Measurements from ENCODE around the gene EPS8L2. TPM values are rescaled to one million over a fixed set of nuclear protein-coding genes. Genes with fewer than 3 reads are reported as not detected.

EPS8L2 gene
- total and polyA plus RNA-seq, 10 of the 15 experiments (the other 5 are each of a cell fraction or from before 2014, with no cell fraction given) = 0.76 to 20.0 (median 9.7) TPM

DNA sequence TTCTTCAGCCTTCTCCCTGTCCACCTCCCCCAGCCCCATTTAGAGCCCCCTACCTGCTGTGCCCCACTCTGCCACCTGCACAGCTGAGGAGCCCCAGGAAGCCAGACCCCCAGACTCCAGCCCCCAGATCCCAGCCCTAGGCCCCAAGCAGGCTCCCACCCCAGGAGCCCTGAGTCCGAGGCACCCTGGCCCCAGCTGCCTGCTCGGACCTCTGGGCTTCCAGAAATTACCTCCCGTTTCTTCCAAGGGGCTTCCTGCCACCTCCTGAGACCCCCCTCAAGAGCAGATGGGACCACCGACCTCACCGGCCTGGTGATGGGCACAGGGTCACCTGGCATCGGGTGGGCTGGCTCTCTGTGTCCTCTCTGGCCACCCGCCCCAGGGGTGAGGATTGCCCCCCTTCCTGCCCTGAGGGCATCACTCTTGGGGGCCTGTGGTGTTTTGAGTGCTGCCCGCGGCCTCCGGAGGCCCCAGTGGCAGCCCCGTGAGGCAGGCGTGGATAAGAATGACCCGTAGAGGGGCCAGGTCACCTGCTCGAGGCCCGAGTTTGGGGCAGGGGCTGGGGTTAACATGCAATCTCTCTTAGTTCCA is 23.0 kb downstream of the EPS8L2 start:
- no peak for DNase-seq (ENCODE audit: low read depth, low spot score)
- H3K9ac ChIP-seq (ENCODE audit: control insufficient read depth, insufficient read depth, low read length) = no peak overlapping the region
- POLR2A ChIA-PET = no interaction called here
- TF ChIP-seq, protein P1, sequence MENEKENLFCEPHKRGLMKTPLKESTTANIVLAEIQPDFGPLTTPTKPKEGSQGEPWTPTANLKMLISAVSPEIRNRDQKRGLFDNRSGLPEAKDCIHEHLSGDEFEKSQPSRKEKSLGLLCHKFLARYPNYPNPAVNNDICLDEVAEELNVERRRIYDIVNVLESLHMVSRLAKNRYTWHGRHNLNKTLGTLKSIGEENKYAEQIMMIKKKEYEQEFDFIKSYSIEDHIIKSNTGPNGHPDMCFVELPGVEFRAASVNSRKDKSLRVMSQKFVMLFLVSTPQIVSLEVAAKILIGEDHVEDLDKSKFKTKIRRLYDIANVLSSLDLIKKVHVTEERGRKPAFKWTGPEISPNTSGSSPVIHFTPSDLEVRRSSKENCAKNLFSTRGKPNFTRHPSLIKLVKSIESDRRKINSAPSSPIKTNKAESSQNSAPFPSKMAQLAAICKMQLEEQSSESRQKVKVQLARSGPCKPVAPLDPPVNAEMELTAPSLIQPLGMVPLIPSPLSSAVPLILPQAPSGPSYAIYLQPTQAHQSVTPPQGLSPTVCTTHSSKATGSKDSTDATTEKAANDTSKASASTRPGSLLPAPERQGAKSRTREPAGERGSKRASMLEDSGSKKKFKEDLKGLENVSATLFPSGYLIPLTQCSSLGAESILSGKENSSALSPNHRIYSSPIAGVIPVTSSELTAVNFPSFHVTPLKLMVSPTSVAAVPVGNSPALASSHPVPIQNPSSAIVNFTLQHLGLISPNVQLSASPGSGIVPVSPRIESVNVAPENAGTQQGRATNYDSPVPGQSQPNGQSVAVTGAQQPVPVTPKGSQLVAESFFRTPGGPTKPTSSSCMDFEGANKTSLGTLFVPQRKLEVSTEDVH (IDR thresholded peaks at IDR 0.05; ENCODE audit: low read depth, partially characterized antibody) = no peak
- no peak for TF ChIP-seq ETV6 (conservative IDR thresholded peaks at IDR 0.05 in 1 of 2, IDR thresholded peaks at IDR 0.05 in 1 of 2; ENCODE audit: borderline replicate concordance in 1 of 2, low read depth in 1 of 2)
- TF ChIP-seq RCOR1 (conservative IDR thresholded peaks at IDR 0.05; ENCODE audit: low read depth, low read length) = no peak
- TF ChIP-seq, protein P2, sequence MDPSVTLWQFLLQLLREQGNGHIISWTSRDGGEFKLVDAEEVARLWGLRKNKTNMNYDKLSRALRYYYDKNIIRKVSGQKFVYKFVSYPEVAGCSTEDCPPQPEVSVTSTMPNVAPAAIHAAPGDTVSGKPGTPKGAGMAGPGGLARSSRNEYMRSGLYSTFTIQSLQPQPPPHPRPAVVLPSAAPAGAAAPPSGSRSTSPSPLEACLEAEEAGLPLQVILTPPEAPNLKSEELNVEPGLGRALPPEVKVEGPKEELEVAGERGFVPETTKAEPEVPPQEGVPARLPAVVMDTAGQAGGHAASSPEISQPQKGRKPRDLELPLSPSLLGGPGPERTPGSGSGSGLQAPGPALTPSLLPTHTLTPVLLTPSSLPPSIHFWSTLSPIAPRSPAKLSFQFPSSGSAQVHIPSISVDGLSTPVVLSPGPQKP (IDR thresholded peaks at IDR 0.05; ENCODE audit: low read depth, low read length) = no peak
- TF ChIP-seq PAX5 (IDR thresholded peaks at IDR 0.05; ENCODE audit: borderline replicate concordance, low read depth, low read length) = no peak
- no peak for TF ChIP-seq TCF7 (IDR thresholded peaks at IDR 0.05; ENCODE audit: borderline replicate concordance)
- TF ChIP-seq, protein P3, sequence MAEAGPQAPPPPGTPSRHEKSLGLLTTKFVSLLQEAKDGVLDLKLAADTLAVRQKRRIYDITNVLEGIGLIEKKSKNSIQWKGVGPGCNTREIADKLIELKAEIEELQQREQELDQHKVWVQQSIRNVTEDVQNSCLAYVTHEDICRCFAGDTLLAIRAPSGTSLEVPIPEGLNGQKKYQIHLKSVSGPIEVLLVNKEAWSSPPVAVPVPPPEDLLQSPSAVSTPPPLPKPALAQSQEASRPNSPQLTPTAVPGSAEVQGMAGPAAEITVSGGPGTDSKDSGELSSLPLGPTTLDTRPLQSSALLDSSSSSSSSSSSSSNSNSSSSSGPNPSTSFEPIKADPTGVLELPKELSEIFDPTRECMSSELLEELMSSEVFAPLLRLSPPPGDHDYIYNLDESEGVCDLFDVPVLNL (IDR thresholded peaks at IDR 0.05; ENCODE audit: low read depth, low read length) = no peak
- no peak for TF ChIP-seq HDGF (IDR thresholded peaks at IDR 0.05)
- TF ChIP-seq, protein P4, sequence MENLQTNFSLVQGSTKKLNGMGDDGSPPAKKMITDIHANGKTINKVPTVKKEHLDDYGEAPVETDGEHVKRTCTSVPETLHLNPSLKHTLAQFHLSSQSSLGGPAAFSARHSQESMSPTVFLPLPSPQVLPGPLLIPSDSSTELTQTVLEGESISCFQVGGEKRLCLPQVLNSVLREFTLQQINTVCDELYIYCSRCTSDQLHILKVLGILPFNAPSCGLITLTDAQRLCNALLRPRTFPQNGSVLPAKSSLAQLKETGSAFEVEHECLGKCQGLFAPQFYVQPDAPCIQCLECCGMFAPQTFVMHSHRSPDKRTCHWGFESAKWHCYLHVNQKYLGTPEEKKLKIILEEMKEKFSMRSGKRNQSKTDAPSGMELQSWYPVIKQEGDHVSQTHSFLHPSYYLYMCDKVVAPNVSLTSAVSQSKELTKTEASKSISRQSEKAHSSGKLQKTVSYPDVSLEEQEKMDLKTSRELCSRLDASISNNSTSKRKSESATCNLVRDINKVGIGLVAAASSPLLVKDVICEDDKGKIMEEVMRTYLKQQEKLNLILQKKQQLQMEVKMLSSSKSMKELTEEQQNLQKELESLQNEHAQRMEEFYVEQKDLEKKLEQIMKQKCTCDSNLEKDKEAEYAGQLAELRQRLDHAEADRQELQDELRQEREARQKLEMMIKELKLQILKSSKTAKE (IDR thresholded peaks at IDR 0.05; ENCODE audit: low read depth, poor library complexity, severe bottlenecking) = no peak
- TF ChIP-seq, protein P5, sequence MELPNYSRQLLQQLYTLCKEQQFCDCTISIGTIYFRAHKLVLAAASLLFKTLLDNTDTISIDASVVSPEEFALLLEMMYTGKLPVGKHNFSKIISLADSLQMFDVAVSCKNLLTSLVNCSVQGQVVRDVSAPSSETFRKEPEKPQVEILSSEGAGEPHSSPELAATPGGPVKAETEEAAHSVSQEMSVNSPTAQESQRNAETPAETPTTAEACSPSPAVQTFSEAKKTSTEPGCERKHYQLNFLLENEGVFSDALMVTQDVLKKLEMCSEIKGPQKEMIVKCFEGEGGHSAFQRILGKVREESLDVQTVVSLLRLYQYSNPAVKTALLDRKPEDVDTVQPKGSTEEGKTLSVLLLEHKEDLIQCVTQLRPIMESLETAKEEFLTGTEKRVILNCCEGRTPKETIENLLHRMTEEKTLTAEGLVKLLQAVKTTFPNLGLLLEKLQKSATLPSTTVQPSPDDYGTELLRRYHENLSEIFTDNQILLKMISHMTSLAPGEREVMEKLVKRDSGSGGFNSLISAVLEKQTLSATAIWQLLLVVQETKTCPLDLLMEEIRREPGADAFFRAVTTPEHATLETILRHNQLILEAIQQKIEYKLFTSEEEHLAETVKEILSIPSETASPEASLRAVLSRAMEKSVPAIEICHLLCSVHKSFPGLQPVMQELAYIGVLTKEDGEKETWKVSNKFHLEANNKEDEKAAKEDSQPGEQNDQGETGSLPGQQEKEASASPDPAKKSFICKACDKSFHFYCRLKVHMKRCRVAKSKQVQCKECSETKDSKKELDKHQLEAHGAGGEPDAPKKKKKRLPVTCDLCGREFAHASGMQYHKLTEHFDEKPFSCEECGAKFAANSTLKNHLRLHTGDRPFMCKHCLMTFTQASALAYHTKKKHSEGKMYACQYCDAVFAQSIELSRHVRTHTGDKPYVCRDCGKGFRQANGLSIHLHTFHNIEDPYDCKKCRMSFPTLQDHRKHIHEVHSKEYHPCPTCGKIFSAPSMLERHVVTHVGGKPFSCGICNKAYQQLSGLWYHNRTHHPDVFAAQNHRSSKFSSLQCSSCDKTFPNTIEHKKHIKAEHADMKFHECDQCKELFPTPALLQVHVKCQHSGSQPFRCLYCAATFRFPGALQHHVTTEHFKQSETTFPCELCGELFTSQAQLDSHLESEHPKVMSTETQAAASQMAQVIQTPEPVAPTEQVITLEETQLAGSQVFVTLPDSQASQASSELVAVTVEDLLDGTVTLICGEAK (IDR thresholded peaks at IDR 0.05; ENCODE audit: borderline replicate concordance) = no peak

More for the DNA sequence above, 23.0 kb downstream of the EPS8L2 start:
- Histone ChIP-seq H3K27me3 (replicated peaks in 1 of 2; ENCODE audit: control insufficient read depth in 2 of 2, insufficient read depth in 2 of 2, low read length in 1 of 2) (no peaks in the 10 kb centered on the region), H3K4me1 (ENCODE audit: control insufficient read depth, insufficient read depth, low read length) (peaks cover 6% of the 10 kb centered on the region), H4K20me1 (ENCODE audit: control insufficient read depth, insufficient read depth) (no peaks in the 10 kb centered on the region; the same call in 1 of the 2 replicates), H3K27ac (ENCODE audit: control insufficient read depth, insufficient read depth) (no peak overlapping the region), H3K9me3 (replicated peaks; ENCODE audit: control insufficient read depth, insufficient read depth, low read length) (no peaks in the 10 kb centered on the region), H3K36me3 (ENCODE audit: control insufficient read depth in 2 of 2, insufficient read depth in 2 of 2, low read length in 1 of 2) (no peaks in the 10 kb centered on the region), H3K4me2 (ENCODE audit: control insufficient read depth, insufficient read depth) (no peak overlapping the region), H3K4me3 (no peak overlapping the region), H3K79me2 (ENCODE audit: control insufficient read depth, insufficient read depth, low read length) (no peaks in the 10 kb centered on the region), H2AFZ (ENCODE audit: control insufficient read depth, low read depth, low read length) (no peak overlapping the region)
- in situ Hi-C loops (cut with MboI) = loop anchor here (10.0 kb wide), 1 partner anchor 64 kb away; no protein-coding TSS in a partner anchor
- FAIRE-seq (no peak), ATAC-seq (no peak)
- SMC1A ChIA-PET (ENCODE audit: uncharacterized antibody, unreplicated experiment) = no interaction called here
- intact Hi-C loops (cut with micrococcal nuclease; ENCODE audit: unreplicated experiment) = loop anchor here (1.0 kb wide), 1 partner anchor 36 kb away; no protein-coding TSS in a partner anchor
- BruUV-seq (replicated peaks) = no TSS peak
- CTCF ChIA-PET = interaction anchor here (0.7 to 8.6 kb wide), 3 partner anchors 12 to 173 kb away, joined by 3 to 127 read pairs (median 3); partner anchors contain the start of genes DEAF1 and TMEM80
- RAD21 ChIA-PET (ENCODE audit: unreplicated experiment) = no interaction called here
- 33% methylated on average over 15 of the region's 15 CpGs for WGBS (ENCODE audit: insufficient coverage, insufficient replicate concordance, low lambda C conversion rate, missing lambda C conversion rate)

Measured in GM12878 (cell line).